Measurements from ENCODE around the gene CCT6B. TPM values are rescaled to one million over a fixed set of nuclear protein-coding genes. Genes with fewer than 3 reads are reported as not detected.

CCT6B gene, protein sequence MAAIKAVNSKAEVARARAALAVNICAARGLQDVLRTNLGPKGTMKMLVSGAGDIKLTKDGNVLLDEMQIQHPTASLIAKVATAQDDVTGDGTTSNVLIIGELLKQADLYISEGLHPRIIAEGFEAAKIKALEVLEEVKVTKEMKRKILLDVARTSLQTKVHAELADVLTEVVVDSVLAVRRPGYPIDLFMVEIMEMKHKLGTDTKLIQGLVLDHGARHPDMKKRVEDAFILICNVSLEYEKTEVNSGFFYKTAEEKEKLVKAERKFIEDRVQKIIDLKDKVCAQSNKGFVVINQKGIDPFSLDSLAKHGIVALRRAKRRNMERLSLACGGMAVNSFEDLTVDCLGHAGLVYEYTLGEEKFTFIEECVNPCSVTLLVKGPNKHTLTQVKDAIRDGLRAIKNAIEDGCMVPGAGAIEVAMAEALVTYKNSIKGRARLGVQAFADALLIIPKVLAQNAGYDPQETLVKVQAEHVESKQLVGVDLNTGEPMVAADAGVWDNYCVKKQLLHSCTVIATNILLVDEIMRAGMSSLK
- 1 to 10 TPM in 1 of 2 donors, under 1 TPM in 1; 0.67 to 2.8 TPM for total RNA-seq

GRCh38 chr17:34961093-34961911 lies at the start of gene CCT6B, which contains the start of gene ZNF830:
TSS of gene CCT6B (minus strand) at chr17:34961460. CDS start at chr17:34961393, 67 bp downstream.
TSS of gene ZNF830 (plus strand) at chr17:34961540. CDS start at chr17:34961567, 27 bp downstream.

GRCh38 chr17:34980353-34980680 lies 19.1 kb upstream of the CCT6B start, which contains the start of gene LIG3:
TSS of gene LIG3 (plus strand) at chr17:34980512. CDS start at chr17:34983006, 2,494 bp downstream.

Other genes with a start within 250 kb of the CCT6B start
- 1 to 10 TPM; 6.9 to 10.0 TPM for gene ZNF830, start 80 bp upstream of the CCT6B start, total RNA-seq
- gene LIG3, start 19.1 kb upstream of the CCT6B start, total RNA-seq: 10 to 100 TPM; 27.9 to 30.6 TPM
- 1 to 10 TPM; 10.0 TPM for gene RFFL, start 102.2 kb upstream of the CCT6B start, total RNA-seq
- gene RAD51D, start 158.4 kb upstream of the CCT6B start, total RNA-seq: 1 to 10 TPM; 9.6 to 9.7 TPM
- gene FNDC8, start 160.2 kb upstream of the CCT6B start, total RNA-seq: not detected
- gene NLE1, start 180.8 kb upstream of the CCT6B start, total RNA-seq: 10 to 100 TPM in 1 of 2 donors, 1 to 10 TPM in 1; 10.0 to 20.0 TPM
- gene UNC45B, start 186.4 kb upstream of the CCT6B start, total RNA-seq: not detected
- not detected for gene SLC35G3, start 232.9 kb upstream of the CCT6B start, total RNA-seq

Data from melanocyte of skin (primary cell).